Stimulated activated naive CD8-positive, alpha-beta T cell treated with anti-CD3 and anti-CD28 coated beads, Interleukin-15, Interleukin-2, amounts not matched to agents 100 U/mL and 50 U/mL, for 24 hours (primary cell): ENCODE results near the gene MRPS23.
A peak's percentile ranks its signal among the peaks of the same experiment; 100 is the strongest.

Experiments used
- ATAC-seq: fragments of 150-1000 bp; cut with Tn5 transposase; one replicate; pipeline ENCODE4 v1.10.0; 2021
- DNase-seq: peaks from one replicate; pipeline ENCODE4 v3.0.0; 2021

MRPS23 gene

DNA sequence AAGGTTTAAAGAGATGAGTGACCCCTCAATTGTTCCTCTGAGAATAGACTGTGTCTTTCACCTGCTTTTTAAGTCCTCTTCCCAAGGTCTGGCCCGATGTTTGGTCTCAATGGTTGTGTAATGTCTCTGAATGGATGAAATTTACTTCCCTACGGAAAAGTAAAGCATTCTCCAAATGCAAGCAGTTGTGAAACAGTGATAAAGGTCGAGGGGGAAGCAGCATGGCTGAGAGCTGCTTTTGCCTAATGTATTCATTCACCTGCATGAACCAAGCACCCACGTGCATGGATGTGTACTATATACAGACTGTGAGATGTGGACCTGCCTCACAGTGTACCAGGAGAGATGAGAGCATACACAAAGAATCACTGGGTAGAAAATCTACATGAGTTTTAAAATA, 11.4 kb downstream of the MRPS23 start:
- no peak for DNase-seq
- no peak for ATAC-seq

DNA sequence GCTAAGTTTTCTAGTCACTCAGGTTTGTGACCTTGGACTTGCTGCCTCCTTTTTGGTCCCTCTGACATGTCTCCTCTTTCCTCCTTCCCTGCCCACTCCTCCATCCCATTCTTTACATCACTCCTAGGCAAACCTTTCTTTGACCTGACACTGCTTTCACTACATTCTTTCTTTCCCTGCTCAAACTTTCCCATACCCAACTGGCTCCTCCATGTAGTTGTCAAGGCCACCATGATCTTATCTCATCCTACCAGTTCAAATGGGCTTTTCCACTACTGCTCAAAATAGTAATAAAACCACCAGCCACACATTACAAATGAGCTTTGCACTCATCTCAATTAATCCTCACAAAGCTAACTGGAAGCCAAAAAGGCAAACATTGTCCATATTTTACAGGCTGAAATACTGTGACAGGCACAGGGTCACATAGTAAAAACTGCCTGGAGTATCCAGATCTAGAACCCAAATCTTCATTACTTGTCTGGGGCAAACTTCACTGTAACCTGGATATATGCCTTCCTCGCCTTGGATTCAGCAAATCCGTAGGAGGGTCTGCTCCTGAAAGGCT, 14.4 kb downstream of the MRPS23 start:
- no peak for ATAC-seq
- no peak for DNase-seq

DNA sequence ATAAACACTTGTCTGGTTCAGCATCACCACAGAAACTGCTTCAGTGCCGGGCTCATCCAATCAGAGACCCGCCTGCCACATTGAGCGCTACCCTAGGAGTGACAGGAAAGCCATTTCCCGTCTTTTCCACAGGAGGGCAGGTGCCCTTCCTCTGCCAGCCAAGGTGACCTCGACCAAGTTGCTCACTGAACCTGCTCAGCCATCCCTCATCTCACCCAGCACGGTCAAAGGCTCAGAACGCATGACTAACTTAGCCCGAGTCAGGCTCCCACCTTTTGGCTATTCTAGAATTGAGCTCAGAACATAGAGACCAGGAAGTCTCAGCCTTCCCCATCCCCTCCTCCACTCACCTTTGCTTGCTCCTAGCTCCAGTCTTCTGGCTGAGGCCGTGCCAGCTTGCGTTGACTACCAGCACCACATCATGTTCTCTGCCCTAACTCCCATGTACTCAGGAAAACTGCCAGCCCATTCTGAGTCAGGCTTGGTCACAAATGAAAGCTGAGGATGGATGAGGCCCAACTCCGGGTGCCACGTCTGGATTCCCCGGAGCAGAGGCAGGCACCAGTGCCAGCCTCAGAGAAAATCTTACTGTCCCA, 15.6 kb downstream of the MRPS23 start:
- DNase-seq (no peak), ATAC-seq (no peak)

DNA sequence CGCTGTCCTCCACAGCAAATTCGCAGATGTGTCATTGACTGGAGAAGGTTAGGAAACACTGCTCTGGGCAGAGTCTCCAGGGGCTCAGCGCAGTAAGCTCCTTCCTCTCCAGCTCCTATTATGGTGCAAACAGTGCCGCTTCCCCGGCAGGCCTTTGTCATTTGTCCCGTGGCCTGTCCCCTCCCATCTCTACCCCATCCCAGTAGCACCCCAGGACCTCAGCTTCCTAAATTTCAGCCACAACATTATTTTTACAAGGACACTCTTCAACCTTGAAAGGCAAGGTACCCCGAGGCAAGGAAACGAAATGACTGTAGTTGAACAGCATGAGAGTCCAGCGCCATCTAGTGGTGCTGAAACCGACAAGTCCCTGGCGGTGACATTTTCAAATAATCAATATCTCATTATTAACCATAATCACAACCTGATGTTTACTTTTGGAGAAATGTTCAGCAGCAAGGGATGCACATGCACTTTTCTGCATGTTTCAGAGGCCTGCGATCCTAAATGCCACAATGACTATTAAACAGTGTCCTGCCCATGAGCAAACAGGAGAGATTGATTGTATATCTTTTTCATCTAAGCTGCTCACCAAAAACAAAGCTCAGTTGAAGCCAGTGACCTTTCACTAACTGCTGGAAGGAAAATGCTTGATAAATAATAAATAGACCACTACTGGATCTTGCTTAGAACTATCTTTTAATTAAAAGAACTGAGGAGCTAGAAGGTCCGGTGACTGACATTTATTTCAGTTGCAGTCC, 16.5 kb downstream of the MRPS23 start:
- ATAC-seq = peak; percentile 48
- peak; percentile 77 for DNase-seq

DNA sequence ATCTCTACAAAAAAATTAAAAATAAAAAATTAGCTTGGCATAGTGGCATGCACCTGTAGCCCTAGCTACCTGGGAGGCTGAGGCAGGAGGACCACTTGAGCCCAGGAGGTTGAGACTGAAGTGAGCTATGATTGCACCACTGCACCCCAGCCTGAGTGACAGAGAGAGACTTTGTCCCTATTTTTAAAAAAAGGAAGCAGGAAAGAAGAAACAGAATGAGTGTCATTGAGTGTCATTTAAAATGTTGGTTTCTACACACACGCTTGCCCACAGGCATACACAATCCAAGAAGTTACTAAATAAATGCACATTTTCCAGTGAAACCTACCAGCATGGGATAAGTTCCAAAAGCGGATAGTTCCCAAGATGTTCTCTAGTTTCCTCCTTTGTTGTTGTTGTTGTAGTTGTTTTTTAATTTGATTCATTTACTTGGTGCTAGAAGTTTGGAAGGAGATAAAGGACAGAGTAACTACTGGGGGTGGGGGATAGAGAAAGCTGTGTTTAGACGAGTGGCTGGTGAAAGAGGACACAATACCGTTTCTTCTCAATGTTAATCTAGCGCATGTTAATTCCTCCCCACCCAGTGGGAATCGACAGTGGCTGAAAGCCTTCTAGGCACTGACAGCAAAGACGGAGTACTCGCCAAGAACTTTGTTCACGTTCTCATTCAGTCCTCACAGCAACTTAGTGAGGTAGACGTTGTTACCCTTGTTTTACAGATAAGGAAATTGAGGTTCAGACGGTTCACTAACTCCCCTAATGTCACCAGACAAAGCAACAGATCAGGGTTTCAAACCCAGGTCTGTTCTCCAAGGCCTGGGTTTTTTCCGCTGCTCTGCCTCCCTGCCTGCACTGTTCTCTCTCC, 17.3 kb downstream of the MRPS23 start:
- ATAC-seq = no peak

DNA sequence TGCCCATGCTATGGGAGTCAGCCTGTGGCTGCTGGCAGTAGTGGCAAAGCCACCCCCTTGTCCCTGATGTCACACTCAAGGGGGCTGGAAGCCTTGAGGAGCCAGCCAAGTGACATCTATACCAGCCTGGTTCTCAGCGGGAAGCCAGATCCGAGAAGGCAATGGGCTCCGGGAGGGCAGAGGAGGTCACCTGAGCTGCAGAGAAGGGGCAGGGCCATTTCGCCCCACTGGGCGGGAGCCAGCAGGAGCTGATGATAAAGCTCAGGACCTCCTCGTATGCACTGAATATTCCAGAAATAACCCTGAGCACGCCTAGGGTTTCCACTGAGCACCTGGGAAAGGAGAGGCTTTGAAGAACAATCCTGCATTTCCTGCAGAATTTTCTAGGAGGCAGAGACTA, 19.0 kb downstream of the MRPS23 start:
- no peak for ATAC-seq
- no peak for DNase-seq

More for the DNA sequence above, 17.3 kb downstream of the MRPS23 start:
- no peak for DNase-seq

DNA sequence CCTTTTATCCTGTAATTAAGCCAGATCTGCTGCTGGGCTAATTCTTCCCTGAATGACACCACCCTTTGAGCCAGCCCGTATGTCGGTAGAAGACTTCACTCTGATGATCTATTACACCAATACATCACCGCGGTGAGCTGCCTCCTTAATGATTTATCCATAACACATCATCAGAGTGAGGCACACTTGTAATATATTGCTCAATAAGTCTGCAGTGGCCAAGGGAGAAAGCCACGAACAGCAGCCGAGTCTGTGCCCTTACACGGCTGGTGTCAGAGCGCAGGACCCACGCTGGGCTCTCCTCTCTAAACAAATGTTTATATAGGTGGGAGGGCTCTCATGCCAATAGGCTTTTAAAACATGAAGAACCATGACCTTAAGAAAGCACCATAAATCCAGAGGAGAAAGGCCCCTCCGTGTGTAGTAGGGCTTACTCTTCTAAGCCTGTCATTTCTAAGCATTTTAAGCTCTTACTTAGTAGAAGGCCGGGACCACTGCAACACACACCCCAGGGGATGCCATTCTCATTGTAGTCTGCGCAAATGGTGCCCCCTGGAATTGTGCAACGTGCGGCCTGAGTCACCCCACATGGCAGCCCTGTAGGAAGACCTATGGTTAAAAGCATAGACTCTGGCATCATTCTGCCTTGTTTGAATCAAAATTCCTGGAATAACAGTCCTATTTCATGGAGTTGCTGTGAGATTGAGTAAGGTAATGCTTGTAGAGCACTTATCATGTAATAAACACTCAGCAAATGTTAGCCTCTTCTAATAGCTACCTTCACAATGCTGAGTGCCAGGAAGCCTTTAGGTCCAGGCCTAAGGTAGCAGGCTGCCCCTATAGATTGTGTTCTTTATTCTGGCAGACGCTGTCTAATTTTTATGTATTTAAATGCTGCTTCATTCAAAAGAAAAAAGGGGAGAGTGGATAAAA, 26.1 kb downstream of the MRPS23 start:
- ATAC-seq (no peak), DNase-seq (no peak)

DNA sequence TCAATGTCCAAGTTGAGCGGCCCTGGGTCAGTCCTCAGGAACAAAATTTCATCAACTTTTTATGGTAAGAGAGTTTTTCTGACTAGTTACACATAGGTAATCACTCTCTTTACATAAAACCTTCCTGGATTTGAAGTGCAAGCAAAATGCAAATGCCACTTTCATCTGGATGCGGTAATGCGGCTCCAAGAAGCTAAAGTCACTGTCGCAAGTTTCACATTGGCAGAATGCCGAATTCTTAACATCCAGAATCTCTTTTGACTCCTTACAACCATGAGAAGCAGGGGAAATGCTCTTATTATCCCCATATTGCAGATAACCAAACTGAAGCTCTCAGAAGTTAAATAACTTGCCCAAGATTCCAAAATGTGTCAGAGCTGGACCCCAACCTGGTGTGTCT, 30.0 kb downstream of the MRPS23 start:
- no peak for DNase-seq
- ATAC-seq = no peak

DNA sequence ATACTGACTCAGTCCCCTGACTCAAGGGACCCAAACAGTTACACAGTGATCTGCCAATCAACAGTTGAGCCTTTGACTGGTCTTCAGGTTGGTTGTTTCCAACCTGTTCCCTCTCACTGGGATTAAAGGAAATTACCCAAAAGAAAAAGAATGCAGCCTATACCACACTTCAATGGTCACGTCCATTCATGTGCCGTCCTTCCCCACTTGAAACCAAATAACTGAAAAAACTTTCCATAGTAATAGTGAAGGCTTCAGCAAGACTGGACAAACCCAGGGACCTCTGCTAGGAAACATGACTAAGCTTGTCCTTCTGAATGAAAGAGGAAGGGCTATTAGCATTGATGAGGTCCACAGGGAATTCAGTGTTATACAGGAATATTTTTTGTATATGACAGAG, 30.6 kb downstream of the MRPS23 start:
- ATAC-seq (no peak), DNase-seq (no peak)

DNA sequence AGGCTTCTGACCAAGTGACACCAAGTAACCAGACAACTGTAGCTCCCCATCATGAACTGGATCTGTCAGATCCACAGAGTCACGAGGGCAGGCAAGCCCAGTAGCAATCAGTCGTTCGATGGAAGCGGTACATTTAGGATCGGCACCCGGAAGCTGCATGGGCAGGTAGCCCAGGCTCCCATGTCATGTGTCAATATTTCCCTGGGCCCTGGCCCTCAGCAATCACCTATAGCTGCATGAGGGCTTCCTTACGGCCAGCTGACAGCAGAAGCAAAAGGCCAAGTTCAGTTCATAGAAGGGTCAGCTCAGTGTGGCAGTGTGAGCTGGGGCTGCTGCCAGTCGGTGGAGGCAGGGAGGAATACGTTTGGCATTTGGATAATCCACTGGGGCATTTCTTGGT, 31.8 kb downstream of the MRPS23 start:
- ATAC-seq (no peak), DNase-seq (no peak)

DNA sequence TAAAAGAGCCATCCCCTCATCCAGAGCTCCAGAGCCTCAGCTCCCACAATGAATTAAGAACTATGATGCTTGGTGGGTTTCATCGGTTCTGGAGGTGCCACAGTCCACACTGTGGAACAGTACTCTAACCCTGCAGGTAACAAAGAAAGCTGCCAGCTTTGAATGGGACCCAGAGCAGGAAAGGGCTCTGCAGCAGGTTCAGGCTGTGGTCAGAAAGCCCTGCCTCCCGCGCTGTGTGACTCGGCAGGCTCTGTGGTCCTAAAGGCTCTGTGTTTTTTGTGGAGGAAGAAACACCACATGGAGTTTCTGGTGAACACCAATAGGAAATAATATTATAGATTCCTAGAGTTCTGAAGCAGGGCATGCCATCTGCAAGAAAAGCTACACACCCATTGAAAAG, 32.5 kb downstream of the MRPS23 start:
- DNase-seq = no peak
- no peak for ATAC-seq

DNA sequence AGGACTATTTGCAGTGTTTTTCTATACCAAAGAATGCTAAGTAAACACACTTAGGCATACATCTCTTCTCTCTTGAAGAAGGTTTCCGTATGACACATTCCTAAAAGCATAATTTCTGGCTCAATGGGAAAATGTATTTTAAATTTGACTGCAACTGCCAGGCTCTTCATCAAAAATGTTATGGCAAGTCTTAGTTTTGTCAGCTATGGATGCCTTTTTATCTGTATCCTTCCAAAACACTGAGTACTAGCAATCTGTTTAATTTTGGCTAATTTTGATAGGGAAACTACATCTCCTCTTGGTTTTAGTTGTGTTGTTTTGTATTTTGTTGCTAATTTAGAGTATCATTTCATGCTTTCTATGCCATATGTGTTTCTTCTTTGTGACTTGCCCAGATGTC, 35.4 kb downstream of the MRPS23 start:
- DNase-seq = no peak
- no peak for ATAC-seq

DNA sequence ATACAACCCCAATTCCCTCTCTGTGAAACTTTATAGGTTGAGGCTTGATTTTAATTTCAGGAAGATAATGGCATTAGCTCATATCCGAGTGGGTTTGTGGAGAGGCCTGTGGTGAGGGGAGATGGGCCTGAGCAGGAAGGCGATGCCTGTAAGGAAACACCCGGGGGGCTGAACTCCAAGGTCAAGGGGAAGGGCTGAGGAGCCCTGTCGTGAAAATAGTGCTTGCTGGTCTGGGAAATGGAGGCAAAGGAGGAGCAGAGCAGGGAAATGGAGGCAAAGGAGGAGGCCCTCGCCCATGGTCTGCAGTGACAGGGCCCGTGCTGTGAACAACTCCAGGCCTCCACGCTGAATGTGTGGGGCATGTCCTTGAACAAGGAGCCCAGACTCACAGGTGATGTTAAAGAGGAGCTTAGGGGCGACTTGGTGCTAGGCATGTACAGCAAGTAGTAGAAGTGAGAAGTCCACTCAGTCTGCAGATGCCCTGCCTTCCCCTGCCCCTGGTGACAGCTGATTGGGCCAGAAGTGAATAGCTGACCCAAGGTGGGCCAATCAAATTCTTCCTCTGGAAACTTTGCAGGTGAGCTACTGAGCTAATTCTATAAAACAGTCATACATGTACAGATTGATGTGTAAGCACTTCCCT, 38.1 kb downstream of the MRPS23 start:
- ATAC-seq (no peak), DNase-seq (no peak)

DNA sequence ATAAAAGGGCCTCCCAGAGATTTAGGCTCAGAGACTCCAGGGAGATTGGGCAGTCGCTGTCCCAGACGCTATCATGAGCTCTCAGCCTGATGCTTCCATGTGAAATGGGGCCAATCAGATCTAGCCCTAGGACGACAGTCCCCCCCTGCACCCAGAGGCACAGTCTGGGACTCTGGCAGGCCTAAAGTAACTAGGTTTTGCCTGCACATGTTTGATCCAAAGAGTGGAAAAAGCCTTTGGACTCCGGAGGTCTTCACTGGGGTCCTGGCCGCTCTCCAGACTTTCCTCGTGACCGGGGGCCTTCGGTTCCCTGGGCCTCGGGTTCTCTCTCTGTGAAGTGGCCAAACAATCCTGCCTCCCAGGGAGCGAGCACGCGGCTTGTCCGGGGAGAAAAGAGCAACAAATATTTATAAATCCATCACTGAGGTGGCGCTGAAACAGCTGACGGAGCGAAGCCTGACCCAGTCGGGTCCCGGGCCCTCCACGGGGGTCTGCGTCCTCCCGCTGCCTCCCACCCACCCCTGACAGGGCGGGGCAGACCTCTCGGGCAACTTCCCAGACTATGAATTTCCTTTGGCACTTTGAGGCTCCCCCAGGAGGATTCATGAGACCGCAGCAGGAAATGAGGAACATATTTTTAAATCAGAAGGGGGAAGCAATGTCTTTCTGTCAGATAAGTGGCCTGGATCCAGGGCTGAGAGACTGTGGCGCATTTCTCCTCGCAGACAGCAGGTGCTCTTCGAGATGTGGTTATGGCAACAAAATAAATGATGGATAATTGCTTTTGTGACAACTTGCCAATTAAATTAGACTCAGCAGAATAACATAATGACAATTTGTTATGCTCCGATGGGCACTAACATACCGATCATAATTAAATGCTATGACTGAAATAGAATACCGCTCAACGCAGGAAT, 38.9 kb downstream of the MRPS23 start:
- ATAC-seq = no peak
- no peak for DNase-seq

DNA sequence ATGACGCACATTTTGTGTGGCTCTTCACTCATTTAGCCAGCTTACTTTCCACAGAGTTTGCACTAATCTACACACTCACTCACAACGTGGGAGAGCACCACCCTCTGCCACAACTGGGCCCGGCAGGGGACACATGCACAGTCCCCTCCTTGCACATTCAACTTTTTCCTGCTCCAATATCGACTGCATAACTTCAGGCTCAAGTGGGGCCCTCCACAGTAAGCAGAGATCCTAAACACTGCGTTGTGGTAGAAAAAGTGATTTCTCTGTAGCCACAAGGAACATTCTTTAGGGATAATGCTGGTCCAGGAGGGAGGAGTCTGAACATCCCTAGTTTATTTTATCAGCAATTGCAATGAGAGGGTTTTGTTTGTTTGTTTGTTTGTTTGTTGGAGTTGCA, 40.0 kb downstream of the MRPS23 start:
- DNase-seq = no peak
- no peak for ATAC-seq

DNA sequence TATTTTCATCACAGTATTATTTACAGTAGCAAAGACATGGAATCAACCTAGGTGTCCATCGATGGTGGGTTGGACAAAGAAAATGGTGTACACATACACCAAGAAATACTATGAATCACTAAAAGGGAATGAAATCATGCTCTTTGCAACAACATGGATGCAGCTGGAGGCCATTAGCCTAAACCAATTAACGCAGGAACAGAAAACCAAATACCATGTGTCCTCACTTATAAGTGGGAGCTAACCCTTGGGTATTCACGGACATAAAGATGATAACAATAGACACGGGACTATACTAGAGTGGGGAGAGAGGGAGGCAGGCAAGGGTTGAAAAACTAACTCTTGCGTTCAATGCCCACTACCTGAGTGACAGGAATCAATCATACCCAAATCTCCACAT, 41.0 kb downstream of the MRPS23 start:
- no peak for DNase-seq
- no peak for ATAC-seq

DNA sequence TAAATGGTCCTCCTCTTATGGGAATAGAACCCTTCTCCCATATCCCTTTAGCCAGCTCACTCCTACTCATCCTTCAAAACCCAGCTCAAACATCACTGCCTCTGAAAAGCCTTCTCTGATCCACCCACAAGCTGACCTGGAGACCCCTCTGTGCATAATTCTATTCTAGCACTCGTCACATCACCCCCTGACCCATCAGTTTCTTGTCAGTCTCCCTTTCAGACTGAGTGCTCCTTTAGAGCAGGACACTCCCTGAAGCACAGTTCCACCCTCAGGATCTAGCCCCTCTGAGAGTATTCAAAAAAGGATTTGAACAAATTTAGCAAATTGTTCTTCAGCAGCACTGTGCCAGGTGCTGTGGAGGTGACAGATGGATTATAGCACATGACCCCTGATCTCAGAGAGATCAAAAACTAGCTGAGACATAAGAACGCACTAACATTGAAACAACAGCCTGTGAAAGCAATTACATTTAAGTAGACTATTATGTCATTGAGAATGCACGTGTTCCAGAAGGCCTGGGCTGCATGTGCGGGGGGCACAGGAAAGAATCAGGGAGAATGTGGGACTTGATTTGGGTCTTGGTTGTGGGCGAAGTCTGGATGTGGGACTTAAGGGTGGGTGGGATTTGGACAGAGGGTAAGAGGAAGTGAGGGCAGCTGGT, 43.5 kb downstream of the MRPS23 start:
- ATAC-seq = no peak
- no peak for DNase-seq

DNA sequence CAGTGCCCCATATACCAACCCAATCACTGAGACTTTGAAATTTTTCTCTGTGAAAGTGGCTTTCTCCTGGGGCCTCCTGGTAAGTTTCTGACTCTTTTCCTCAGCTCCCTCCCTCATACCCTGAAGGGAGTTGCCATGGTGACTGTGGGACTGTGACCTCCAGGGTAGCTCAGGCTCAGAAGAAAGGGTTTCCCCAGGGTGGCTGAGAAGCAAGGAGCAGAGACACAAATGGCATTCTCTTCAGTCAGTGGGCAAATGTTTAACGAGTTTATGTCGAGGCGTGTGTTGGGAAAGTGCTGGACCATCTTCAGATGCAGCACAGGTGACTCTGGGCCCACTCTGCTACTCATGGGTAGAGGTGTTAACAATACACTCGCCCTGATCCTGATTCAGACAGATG, 46.8 kb downstream of the MRPS23 start:
- DNase-seq (no peak), ATAC-seq (no peak)

DNA sequence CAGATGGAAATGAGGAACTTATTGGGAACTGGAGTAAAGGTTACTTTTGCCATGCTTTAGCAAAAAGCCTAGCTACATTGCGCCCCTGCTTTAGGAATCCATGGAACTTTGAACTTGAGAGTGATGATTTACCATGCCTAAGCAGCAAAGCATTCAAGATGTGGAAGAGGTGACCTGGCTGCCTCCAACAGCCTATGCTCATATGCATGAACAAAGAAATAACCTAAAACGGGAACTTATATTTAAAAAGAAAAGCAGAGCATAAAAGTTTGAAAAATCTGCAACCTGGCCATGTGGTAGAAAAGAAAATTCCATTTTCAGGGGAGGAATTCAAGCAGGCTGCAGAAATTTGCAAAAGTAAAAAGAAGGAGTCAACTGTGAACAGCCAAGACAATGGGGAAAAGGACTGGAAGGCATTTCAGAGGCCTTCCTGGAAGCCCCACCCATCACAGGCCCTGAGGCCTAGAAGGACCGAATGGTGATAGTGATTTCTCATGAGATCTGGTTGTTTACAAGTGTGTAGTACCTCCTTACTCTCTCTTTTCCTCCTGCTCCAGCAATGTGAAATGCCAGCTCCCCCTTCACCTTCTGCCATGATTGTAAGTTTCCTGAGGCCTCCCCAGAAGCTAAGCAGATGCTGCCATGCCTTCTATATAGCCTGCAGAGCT, 48.7 kb downstream of the MRPS23 start:
- no peak for ATAC-seq
- no peak for DNase-seq
